Transverse colon (tissue), 4 donors: ENCODE data around the gene SPEF2. TPM values are rescaled to one million over a fixed set of nuclear protein-coding genes. Genes with fewer than 3 reads are reported as not detected.
"Not testable (repeated sequence)": the region's sequence is repeated elsewhere in the genome, so short reads cannot be mapped to it uniquely, and the experiment has no call there.

ENCODE experiments used
- DNase-seq: peaks from one replicate; pipeline ENCODE4 v3.0.0-alpha.2; 2019
- H3K27ac ChIP-seq, 4 donors: fragments of 200-600 bp; sonication (generic); 2 replicates each; pipeline ENCODE4 v1.5.1; 2016 to 2018; ENCODE audit warnings: inconsistent platforms in 4 of 4
- H3K27me3 ChIP-seq: fragments of 200-600 bp; sonication (generic); 2 replicates; pipeline ENCODE4 v1.5.1; 2017; ENCODE audit warnings: inconsistent platforms
- H3K36me3 ChIP-seq, 4 donors: fragments of 200-600 bp; sonication (generic); 2 replicates each; pipeline ENCODE4 v1.5.1; 2017 to 2019; ENCODE audit warnings: inconsistent platforms in 4 of 4
- H3K4me1 ChIP-seq, 4 donors: fragments of 200-600 bp; sonication (generic); 2 replicates each; pipeline ENCODE4 v1.5.1; 2017 to 2020; ENCODE audit warnings: inconsistent platforms in 4 of 4
- H3K4me3 ChIP-seq, 4 donors: fragments of 200-600 bp; sonication (generic); 1 replicate in 1 of 4; 2 replicates in 3 of 4; pipeline versions ENCODE4 v1.5.1 to v1.6.1; 2017 to 2019; ENCODE audit warnings: inconsistent platforms in 4 of 4
- H3K9me3 ChIP-seq, 2 donors: fragments of 200-600 bp; sonication (generic); 2 replicates each; pipeline ENCODE4 v1.5.1; 2017 to 2019; ENCODE audit warnings: inconsistent platforms in 2 of 2
- CTCF ChIP-seq, 5 experiments: fragments of 200-600 bp in 3 of 5; fragments of 450-650 bp in 2 of 5; sonication (generic) in 3 of 5; IDR thresholded peaks; 1 replicate in 2 of 5; 2 replicates in 3 of 5; pipeline ENCODE4 v1.5.1; 2016 to 2017; ENCODE audit warnings: antibody characterized with exemption in 5 of 5, inconsistent platforms in 3 of 5, mild to moderate bottlenecking in 2 of 5, moderate library complexity in 1 of 5
- EP300 ChIP-seq: sonication (generic); formaldehyde crosslinking; IDR thresholded peaks from one replicate; pipeline ENCODE4 v1.6.1; 2017; ENCODE audit warnings: antibody characterized with exemption, low read depth
- POLR2A ChIP-seq: fragments of 450-650 bp; IDR thresholded peaks from one replicate; pipeline ENCODE4 v1.6.1; 2016; ENCODE audit warnings: antibody characterized with exemption, mild to moderate bottlenecking, moderate library complexity
- POLR2AphosphoS5 ChIP-seq, 3 donors: sonication (generic); formaldehyde crosslinking; IDR thresholded peaks; one replicate each; pipeline ENCODE4 v1.6.1; 2016; ENCODE audit warnings: antibody characterized with exemption in 3 of 3
- WGBS, 2 donors: methylation state at CpG; one replicate each; pipeline ENCODE4 v1.1.5; 2018; ENCODE audit warnings: low coverage in 1 of 2; 5-methylcytosine and 5-hydroxymethylcytosine counted together
- in situ Hi-C, 4 donors: fragments of 200-750 bp; cut with MboI; loops; one replicate each; pipeline versions ENCODE4 v1.15.0 to v1.15.1; 2017; ENCODE audit warnings: low sequenced_read_pairs in 3 of 4, low pct_ligation_motif_present in 1 of 4, low pct_unique_long_range_greater_than_20kb in 1 of 4
- intact Hi-C: fragments of 100-400 bp; cut with DNase I; formaldehyde crosslinking; loops from one replicate; pipeline ENCODE4 v1.15.1; 2023; ENCODE audit warnings: low total_unique reads
- total RNA-seq, 4 donors: library from RNA; depleted of rRNA; stranded (reverse); fragments of >200 nt; gene quantifications; one replicate each; pipeline ENCODE4 v1.1.0, GENCODE V29; 2016

SPEF2 gene
- total RNA-seq, 4 donors from 2014 or later: 2.4 to 9.4 (median 5.1) TPM; not detected in 1

DNA sequence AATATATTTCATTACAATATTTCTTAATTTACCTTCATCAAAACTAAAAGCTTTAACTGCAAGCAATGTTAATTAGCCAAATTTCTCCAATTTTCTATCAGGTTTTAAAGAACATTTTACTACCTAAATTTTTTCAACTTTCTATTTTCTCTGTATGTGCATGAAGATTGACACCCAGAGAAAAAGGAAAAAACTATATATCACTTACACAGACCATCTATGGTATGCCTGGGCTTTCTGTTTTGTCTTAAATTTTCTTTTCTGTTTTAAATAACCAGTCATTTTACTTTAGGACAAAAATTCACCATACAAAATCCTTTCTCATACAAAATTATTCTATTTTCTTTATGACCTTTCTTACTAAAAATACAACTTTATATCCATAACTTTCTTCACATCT lies 225.2 kb downstream of the SPEF2 start:
- DNase-seq: no peak
- Histone ChIP-seq H3K27me3 (no peaks in the 10 kb centered on the region), H3K4me1 (no peaks in the 10 kb centered on the region), H3K36me3 (no peaks in the 10 kb centered on the region), H3K4me3 (no peak overlapping the region), H3K27ac (no peak overlapping the region), H3K9me3 (peaks cover 0 to 4% of the 10 kb centered on the region in 2 donors)
- TF ChIP-seq CTCF (IDR thresholded peaks at IDR 0.05): no peak
- TF ChIP-seq POLR2AphosphoS5 (IDR thresholded peaks at IDR 0.05): no peak
- TF ChIP-seq POLR2A: no peak
- TF ChIP-seq EP300: no peak
- intact Hi-C loops (no loop called here), in situ Hi-C loops (no loop called here)

- H3K4me1 ChIP-seq, H3K4me3 ChIP-seq, in situ Hi-C loops, DNase-seq, H3K36me3 ChIP-seq, H3K27ac ChIP-seq, intact Hi-C loops, H3K9me3 ChIP-seq, H3K27me3 ChIP-seq: not testable (repeated sequence)
- 69% methylated on average over 2 of the region's 2 CpGs; no CpG with 5 or more reads in 1 of the 2 donors for WGBS, 2 donors
Measured at GRCh38 chr5:35845508-35845907, 227.8 kb downstream of the SPEF2 start.

DNA sequence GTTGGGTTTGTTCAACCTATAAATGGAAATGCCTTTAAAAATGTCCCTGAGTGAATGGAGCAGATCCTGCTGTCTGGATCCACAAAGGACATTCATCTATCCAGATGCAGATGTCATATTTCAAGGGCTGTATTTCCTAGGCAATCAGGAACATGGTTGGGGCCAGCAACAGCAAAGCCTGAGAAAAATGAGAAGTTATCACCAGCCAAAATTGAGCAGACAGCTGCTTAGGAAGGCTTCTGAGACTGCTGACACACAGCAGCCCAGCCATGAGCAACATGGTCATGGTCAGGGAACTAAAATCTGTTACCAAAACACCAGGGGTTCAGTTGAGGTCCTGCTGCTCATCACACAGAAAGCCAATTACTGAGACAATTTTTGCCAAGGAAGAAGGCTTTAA lies 229.8 kb downstream of the SPEF2 start:
- intact Hi-C loops: no loop called here
- Histone ChIP-seq H3K36me3 (no peaks in the 10 kb centered on the region), H3K27me3 (no peaks in the 10 kb centered on the region), H3K4me1 (peaks cover 0 to 10% (median under 1%) of the 10 kb centered on the region in 4 donors), H3K27ac (no peak overlapping the region), H3K4me3 (no peak overlapping the region), H3K9me3 (peaks cover 0 to 4% of the 10 kb centered on the region in 2 donors)
- TF ChIP-seq POLR2A (no peak), EP300 (no peak), POLR2AphosphoS5 (IDR thresholded peaks at IDR 0.05) (no peak), CTCF (IDR thresholded peaks at IDR 0.05) (no peak)
- in situ Hi-C loops: no loop called here
- DNase-seq: no peak

- TF ChIP-seq POLR2A (no peak), CTCF (IDR thresholded peaks at IDR 0.05) (no peak), EP300 (no peak), POLR2AphosphoS5 (IDR thresholded peaks at IDR 0.05) (no peak)
- H3K9me3 ChIP-seq: peaks cover 0 to 4% of the 10 kb centered on the region in 2 donors
- no peak overlapping the region for H3K27ac ChIP-seq
- no peak overlapping the region for H3K4me3 ChIP-seq
- intact Hi-C loops (no loop called here), in situ Hi-C loops (no loop called here)
- peaks cover 0 to 10% (median 1%) of the 10 kb centered on the region in 4 donors for H3K4me1 ChIP-seq
- no peaks in the 10 kb centered on the region for H3K36me3 ChIP-seq
- WGBS, 2 donors: 64 to 75% methylated on average over 2 to 3 of the region's 3 CpGs
- no peak for DNase-seq
- no peaks in the 10 kb centered on the region for H3K27me3 ChIP-seq
Measured at GRCh38 chr5:35847961-35848360, 230.3 kb downstream of the SPEF2 start.

DNA sequence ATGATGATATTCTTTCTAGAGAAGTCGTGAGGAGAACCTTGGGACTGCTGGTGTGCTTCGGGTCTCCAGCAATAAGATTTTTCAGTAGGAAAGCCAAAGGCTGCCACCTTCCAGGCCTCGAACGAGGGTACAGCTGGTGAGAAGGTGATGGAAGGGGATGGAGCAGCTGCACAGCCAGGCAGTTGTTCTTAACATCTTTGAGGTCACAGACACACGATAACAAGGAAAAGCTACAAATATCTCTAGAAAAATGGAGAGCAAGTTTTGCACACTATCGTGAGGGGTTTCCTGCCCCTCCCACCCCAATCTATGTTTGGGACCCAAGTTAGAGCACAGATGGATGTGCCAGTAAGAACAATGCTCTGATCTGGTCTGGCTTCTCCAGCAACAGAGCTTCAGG lies 232.2 kb downstream of the SPEF2 start:
- Histone ChIP-seq H3K9me3 (peaks cover 0 to 4% of the 10 kb centered on the region in 2 donors), H3K4me1 (peaks cover 0 to 10% (median 1%) of the 10 kb centered on the region in 4 donors), H3K4me3 (no peak overlapping the region), H3K36me3 (no peaks in the 10 kb centered on the region), H3K27me3 (no peaks in the 10 kb centered on the region), H3K27ac (no peak overlapping the region)
- in situ Hi-C loops: no loop called here
- DNase-seq: no peak
- intact Hi-C loops: no loop called here
- no peak for TF ChIP-seq EP300
- WGBS, 2 donors: 78 to 80% methylated on average over 4 to 6 of the region's 6 CpGs
